GM10266 (cell line): ENCODE data around the gene COX8C.

Experiments
- DNase-seq: peaks from one replicate; pipeline ENCODE4 v3.0.0; 2012; ENCODE audit errors: extremely low spot score
- CTCF ChIP-seq: IDR thresholded peaks from 2 replicates; pipeline ENCODE4 v1.5.1; 2012; ENCODE audit warnings: mild to moderate bottlenecking, low read depth; ENCODE audit not compliant: control insufficient read depth, insufficient read depth; ENCODE audit errors: missing control alignments

Gene COX8C

DNA sequence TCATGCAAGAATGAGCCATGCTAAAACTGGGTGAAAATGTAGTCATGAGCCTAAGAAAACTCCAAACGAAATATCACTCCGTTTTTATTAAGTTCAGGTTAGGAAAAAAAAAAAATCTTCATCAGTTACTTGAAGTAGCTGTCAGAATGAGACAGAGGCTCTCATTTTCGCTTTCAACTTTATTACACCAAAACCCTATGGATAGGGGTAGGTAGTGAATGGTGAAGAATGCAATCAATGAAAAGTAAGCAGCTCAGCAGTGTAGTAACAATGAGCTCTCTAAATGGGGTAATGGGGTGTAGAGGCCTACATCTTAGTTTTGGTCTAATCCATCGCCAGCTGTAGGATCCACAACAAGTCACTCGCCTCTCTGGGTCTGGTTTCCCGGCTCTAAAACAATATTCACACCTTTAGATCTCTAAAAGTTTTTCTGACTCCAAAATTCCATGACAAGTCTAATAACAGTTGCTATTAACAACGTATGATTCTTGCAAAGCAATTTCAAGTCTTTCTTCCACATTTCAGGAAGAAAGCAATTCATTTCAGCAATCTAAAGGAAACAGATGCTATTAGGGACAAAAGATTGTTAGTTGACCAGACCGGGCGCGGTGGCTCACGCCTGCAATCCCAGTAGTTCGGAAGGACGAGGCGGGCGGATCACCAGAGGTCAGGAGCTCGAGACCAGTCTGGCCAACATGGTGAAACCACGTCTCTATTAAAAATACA, 15.8 kb upstream of the COX8C start:
- no peak for TF ChIP-seq CTCF
- peak; percentile 47 for DNase-seq

GRCh38 chr14:93331728-93332396, 15.1 kb upstream of the COX8C start:
- TF ChIP-seq CTCF: no peak
- no peak for DNase-seq

- DNase-seq: peak; percentile 79
- no peak for TF ChIP-seq CTCF
Observed at GRCh38 chr14:93332397-93332852, 14.6 kb upstream of the COX8C start.

- DNase-seq: peak; percentile 98
- TF ChIP-seq CTCF: no peak
Observed at GRCh38 chr14:93332853-93333630, 13.9 kb upstream of the COX8C start, which contains the start of gene BTBD7. BTBD7 (minus strand) TSS chr14:93333036; CDS start chr14:93296051, 36,985 bp downstream.

DNA sequence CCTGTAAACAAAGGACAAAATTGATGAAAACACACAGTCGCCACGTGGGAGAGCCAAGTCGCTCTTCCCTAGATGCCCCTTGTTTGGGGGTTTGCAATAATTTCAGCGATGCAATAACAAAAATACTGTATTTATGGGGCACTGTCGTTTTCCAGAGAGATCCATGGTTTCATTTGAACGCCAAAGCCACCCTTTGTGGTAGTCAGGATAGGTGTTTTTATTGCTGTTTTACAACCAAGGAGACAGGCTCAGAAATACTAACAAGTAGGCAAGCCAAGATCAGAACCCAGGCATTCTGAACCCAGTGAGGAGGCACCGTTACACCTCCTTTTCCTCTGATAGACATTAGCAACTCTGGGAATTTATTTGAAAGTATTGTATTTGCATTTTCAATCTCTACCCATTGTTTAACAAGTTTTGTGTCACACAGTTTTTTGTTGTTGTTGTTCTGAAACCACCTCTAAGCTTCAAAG, 13.3 kb upstream of the COX8C start:
- DNase-seq: no peak
- no peak for TF ChIP-seq CTCF

- peak; percentile 7 for TF ChIP-seq CTCF
- no peak for DNase-seq
Observed at GRCh38 chr14:93337143-93337753, 9.7 kb upstream of the COX8C start.
